GM18499 (cell line): ENCODE data around the gene MVK.

ENCODE experiments used
- ATAC-seq: cut with Tn5 transposase; IDR thresholded peaks from one replicate; pipeline ENCODE4 v1.9.1; 2021; ENCODE audit warnings: moderate number of reproducible peaks; ENCODE audit not compliant: insufficient read depth, unreplicated experiment

Gene MVK

DNA sequence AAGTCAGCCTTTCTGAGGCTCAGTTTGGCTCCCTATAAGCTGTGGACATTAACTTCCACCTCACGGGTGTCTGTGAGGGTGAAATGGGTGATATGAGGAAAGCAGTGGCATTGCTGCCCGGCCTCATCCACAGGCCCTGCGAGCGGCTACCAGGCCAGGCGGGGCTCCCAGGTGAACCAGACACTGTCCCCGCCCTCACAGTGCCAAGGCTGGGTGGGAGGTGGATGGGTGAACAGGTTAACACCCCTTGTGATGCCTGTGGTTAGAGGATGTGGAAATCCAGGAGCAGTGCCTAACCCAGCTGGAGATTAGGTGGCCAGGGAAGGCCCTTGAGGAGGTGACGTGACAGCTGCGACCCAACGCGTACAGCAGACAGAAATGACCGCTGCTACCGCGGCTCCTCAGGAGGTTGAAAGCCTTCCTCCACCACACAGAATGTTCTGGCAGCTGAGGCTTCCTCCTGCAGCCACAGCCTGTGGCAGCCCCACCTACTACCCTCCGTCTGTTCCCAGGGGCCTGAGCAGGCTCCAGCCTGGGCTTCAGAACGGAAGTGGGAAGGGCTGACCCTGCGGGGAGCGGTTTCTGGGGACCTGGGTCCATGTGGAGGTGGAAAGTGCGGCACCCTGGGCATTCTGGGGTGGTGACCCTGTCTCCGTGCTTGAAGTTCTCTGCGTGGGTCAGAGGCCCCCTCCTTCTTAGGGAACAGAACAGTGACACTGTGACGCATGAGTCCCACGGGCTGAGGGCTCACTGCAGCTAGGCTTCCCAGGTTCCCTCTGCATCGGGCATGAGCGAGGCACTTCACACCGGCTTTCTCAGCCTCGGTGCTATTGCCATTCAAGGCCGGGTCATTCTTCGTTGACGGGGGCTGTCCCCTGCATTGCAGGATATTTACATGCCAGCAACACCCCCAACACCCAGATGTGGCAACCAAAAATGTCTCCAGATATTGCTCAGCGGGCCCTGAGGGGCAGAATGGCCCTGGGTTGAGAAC lies 10.0 kb upstream of the MVK start:
- no peak for ATAC-seq

DNA sequence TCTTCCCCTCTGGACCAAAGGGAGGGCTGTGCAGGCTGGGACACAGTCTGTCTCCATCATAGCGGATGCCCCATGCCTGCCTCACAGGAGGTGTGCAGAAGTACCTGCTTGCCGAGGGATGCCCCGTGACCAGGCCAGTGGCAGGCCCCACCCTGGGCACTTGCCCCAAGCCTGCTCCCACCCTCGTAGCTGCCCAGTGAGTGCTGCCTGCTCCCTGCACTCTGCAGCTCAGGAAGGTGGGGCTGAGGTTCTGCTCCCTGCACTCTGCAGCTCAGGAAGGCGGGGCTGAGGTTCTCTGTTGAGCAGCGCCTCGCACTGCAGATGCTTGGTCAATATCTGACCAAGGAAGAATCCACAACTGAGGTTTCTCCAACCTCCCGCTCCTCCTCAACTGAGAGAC lies 7.2 kb upstream of the MVK start:
- ATAC-seq, result no peak

DNA sequence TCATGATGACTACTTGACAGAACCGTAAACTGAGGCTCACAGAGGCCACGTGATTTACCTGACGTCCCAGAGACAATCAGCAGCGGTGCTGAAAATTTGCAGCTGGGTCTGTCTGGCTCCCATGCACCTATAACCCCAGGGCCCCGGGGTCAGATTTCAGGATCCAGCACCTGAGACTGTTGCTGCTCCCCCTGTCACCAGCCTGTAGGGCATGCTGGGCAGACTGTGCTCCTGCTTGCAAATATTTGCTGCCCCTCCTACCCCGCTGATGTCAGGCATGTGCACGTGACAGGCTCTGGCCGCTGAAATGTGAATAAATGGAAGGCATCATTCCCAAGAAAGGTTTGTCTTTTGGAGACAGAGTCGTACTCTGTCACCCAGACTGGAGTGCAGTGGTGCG lies 6.3 kb upstream of the MVK start:
- no peak for ATAC-seq

DNA sequence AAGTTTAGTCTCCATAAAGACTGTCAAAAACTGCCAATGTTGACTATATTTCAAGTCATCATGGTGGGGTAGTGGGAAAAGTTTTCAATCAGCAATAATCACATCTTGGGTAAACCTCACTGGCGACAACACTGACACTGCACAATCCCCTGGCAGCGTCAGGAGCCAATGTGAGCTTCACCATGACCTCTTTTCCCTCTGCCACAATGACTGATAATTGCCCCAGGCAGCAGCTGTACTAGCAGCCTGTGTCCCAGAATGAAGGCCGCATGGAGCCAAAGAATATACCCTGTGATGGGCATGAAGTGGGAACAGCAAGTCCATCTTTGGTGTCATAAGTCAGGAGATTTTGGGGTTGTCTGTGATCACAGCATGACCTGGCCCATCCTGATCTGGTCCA lies 5.6 kb upstream of the MVK start:
- no peak for ATAC-seq

DNA sequence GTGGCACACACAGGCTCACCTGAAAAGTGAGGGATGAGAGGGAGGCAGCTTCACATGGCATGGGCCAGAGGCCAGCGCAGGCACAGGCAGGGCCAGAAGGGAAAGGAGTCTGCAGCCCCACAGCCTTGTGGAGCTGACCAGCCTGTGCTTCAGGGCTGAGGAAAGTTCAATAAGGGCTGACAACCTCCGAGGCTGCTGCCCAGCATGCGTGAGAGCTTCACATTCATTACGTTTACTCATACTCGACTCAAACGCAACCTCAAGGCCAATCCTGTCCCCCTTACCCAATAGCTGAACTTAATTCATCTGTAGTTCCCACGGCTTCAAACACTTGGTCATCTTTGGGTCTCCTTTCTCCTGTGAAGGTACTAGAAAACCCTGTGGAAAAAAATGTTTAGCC lies 5.1 kb upstream of the MVK start:
- no peak for ATAC-seq

DNA sequence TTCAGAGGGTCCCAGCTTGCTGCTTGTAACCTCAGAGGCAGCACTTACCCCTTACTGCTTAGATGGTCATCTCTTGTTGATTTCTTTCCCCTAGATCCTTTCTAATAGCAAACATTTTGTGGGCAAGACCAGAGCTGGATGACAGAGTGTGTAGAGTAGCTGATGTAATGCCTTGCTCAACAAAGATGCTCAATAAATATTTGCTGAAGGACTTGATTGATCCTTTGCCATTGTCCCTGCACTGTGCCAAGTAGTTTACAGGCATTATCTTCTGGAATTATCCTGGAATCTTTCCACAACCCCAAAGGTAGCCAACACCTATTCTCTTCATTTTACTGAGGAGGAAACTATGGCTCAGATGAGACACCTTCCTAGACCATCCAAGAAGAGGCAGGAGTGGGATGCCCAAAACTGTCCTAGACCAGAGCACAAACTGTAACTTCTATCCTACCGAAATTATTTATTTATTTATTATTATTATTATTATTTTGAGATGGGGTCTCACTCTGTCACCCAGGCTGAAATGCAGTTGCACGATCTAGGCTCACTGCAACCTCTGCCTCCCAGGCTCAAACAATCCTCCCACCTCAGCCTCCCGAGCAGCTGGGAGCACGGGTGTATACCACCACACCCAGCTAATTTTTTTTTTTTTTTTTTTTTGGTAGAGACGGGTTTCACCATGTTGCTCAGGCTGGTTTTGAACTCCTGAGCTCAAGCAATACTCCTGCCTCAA lies 1.7 kb upstream of the MVK start:
- no peak for ATAC-seq

DNA sequence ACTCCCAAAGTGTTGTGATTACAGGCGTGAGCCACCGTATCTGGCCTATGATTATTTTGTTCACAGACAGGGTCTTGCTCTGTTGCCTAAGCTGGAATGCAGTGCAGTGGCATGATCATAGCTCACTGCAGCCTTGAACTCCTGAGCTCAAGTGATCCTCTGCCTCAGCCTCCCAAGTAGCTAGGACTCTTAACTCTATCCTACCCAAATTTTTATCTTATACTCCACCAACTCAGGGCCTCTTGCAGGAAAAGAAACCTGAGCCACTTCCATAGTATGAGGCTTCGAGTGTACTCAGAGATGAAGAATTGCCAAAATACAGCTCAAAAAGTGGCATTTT lies 1.1 kb upstream of the MVK start:
- no peak for ATAC-seq

DNA sequence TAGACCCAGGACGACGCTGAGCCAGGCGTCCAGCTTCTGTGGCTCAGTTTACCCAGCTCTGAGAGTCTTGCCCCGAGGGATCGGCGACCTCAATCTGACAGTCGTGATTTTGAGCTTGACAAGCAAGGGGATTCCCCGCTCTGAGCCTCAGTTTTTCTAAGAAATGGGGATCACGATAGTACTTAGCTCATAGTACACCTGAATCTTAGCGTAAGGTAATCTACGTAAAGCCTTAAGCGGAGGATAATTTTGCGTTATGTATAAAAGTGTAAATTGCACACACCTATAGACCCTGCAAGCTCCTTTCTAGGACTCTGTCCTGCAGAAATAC lies 285 bp downstream of the MVK start:
- peak; percentile 9 for ATAC-seq

DNA sequence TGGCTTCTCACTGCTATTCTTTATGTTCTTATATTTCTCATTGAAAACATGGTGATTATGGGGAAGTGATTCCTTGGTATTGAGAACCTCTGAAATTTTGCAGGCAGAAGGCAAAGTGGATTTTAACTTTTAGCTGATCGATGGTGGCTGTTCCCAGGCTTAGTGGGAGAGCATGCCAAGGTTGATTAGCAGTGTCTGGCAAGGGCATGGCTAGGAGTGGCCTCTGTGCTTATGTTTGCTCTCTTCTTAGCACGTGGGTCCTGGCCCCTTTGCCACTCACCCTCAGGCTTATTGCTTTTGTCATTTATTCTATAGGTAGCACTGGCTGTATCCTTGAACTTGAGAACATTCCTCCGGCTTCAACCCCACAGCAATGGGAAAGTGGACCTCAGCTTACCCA lies 2.1 kb downstream of the MVK start:
- ATAC-seq, result no peak

DNA sequence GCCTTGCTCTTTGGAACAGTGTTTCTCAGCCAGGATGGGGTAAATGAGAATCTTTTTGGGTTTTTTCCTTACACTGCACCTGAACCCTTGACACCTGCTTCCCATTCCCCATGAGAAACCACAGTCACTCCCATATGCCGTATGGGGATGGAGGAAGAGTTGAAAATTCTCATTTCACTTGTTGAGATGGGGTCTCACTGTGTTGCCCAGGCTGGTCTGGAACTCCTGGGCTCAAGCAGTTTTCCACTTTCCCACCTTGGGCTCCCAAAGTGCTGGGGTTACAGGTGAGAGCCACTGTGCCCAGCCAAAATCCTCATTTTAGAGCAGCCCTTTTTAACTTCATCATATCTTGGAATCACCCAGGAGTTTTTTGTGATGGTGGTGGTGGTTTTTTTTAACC lies 3.7 kb downstream of the MVK start:
- no peak for ATAC-seq

DNA sequence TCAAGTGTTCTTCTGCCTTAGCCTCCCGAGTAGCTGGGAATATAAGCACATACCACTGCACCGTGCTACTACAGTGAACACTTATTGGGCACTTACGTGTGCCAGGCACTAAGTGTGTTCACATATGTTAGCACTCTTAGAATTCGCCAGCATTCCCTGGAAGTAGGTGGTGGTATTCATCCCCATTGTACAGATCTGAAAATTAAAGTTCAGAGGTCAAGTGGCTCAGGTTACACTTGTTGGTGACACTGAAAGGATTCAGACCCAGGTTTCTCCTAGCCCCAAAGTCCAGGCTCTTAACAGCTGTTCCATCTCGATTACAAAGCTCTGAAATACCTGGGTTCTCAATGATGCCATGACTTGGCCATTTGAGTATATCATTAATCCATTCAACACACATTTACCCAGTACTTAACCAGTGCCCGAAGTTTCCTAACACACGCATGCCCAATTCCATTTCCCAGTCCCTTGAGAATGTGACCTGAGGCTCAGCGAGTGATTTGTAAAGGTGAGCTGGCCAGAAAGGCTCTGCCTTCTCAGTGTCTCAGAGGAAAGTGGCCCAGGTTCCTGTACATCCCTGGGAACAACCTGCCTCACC lies 4.8 kb downstream of the MVK start:
- no peak for ATAC-seq

DNA sequence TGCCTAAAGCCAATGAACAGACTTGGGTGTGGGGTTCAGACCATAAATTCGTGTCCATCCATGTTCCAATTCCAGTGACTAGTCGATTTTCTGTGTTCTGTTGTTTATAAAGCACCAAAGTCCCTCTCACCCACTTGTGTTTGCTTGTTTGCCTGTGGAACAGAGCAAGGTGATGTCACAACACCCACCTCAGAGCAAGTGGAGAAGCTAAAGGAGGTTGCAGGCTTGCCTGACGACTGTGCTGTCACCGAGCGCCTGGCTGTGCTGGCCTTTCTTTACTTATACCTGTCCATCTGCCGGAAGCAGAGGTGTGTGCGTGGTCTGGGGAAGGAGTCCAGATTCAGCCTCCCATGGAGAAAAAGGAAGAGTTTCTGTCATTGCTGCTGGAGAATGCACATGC lies 6.0 kb downstream of the MVK start:
- ATAC-seq, result no peak

DNA sequence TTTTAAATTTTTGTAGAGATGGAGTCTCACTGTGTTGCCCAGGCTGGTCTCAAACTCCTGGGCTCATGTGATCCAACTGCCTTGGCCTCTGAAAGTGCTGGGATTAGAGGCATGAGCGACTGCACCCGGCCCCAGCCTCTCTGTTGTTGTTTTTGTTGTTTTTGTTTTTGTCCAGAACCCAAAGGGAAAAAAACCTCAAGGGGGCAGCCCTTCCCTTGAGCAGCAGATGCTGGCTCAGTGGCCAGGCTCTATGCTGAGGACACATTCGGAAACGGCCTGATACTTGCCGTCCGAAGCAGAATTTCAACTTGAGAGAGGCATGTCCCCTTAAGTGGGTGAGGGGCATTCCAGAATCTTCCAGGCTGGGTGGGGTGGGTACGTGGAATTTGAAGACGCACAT lies 6.7 kb downstream of the MVK start:
- ATAC-seq, result no peak

DNA sequence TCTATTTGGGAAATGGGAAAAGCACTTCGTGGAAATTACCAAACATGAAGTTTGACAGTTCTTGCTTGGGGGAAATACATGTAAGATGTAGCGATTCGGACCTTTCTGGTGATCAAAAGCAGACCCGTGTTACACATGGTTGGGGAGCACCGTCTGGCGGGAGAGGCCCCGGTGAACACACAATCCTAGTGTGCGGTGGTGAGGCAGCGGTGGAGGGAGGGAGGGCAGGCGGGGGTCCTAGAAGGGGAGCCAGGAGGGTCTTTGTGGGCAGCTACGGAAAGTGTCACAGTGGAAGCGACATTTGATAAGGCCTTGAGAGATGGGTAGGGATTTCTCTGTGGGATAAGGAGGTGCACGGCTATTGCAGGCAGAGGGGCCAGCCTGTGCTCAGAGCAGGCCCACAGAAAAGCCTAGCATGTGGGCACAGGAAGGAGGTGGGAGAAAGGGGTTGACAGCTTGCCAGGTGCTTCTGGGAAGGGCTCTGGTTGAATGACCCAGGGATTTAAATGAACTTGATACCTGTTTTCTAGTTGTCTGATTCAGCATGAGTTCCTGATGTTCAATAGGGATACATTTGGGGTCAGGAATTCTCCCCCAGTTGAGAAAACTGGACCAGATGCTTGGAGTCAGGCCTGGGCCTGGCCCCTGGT lies 7.2 kb downstream of the MVK start:
- no peak for ATAC-seq

DNA sequence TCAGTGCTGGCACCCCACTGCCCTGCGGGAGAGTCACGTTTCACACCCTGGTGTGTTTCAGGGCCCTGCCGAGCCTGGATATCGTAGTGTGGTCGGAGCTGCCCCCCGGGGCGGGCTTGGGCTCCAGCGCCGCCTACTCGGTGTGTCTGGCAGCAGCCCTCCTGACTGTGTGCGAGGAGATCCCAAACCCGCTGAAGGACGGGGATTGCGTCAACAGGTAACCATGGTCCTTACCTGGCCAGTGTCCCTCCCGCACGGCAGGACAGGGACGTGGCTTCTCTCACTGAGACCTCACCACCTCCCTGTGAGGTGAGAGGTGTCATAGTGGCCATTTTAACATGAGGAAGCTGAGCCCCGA lies 7.7 kb downstream of the MVK start:
- no peak for ATAC-seq

DNA sequence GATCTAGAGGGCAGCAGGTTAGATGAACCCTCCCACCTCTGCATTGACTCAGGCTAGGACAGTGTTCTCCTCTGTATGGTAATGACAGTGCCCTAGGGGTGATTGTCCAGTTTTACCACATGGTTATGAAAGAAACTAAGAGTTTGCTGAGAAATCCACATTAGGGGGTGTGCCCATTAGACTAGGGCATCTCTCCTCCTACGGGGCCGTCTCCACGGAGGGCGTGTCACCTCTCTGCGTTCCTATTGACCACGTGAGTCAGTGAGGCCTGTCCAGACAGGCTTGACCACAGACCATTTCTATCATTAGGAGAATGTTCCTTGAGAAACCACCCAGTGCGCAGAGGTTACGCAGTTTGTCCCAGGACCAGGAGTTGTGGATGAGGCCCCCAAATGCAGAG lies 8.3 kb downstream of the MVK start:
- ATAC-seq, result no peak

DNA sequence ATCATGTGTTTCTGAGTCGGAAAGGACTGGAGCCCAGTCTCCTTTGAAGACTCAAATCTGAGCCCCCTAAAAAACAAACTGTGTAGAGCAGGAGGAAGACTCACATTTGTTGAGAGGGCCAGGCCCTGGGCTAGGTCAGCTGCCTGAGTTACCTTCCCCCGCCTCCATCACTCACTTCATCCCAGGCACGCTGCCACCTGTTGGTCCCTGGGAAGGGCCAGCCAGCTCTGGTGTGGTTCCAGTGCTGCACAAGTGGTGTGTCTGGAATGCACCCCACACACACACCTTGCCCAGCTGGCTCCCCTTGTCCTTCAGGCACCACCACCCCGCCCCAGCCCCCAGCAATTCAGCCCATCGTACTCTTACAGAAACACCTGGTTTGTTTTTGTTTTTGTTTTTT lies 9.0 kb downstream of the MVK start:
- no peak for ATAC-seq

DNA sequence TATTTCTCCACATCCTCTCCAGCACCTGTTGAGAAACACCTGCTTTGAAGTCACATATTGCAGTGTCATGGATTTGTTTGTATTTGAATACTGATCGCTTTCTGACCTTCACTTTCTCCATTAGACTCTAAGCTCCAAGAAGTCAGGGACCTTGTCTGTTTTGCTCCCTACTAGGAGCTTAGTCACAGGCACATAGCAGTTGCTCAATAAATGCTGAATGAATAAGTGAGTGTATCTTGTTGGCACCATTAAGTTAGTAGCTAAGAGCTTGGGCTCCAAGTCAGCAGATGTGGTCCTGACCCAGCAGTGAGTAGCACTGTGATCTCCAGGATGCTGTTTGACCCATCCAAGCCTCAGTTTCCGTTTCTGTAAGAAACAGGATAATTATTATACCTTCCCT lies 10.1 kb downstream of the MVK start:
- ATAC-seq, result no peak

DNA sequence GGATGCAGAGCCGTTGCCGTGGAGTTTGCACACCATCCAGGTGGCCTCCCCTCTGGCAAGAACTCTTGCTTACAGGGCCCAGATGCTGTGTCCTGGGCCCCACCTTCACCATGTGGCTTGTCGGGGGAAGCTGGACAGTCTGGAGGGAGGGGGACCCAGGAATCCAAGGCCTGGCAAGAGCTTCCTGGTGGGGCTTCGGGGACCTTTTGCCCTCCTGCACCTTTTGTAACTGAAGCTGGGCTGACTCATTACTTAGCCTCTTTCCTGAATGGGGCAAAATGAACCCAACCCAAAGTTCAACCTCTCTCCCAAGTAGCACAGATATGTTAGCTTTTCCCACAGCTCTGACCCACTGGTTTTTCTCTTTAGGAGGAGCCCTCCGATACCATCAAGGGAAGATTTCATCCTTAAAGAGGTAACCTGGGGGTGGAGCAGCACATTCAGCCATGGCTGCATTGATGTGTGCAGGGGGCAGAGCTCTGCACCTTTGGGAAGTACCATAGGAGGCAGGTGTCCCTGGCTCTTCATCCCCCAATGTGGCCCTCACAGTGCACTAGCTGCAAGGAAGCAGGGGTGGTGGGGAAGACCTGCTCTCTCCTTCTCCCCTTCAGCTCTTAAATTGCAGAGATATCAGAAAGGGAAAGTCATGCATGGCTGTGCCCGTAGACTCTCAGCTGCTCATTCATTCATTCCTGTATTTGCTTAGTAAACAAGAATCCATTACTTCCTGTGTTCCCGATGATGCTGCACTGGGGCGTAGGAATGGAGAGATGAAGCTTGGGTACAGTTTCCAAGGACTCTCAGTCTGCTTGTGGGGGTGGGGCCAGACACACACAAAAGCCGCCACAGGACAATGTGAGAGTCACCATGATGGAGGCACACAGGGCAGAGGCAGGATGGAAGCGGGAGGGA lies 13.0 kb downstream of the MVK start:
- no peak for ATAC-seq

DNA sequence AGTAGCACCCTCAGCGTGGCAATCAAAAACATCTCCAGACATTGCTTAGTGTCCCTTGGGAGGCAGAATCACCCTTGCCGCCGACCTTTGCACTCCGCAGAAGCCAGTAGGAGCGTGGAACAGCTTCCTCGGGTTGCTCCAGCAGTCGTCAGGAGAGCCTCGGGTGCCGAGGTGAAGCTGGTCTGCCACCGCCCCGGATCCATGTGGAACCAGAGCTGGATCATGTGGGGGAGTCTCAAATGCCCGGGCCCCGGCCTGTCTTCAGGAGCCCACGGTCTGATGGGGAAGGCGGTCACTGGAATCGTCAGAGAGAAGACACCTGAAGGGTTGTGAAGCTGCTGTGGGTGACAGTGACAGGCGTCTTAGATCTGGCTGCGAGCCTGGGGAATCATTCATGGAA lies 14.3 kb downstream of the MVK start:
- ATAC-seq, result no peak
